Keratinocyte (primary cell): ENCODE data around the gene RPL31. TPM values are rescaled to one million over a fixed set of nuclear protein-coding genes. Genes with fewer than 3 reads are reported as not detected.

Source experiments
- DNase-seq: peaks from one replicate; pipeline ENCODE4 v3.0.0-alpha.2; 2011; ENCODE audit warnings: low read depth, missing footprints, low spot score
- FAIRE-seq: peaks from 2 replicates; lab custom pipeline; 2011; peaks lifted over from hg19 to GRCh38; lab: Jason Lieb, UNC
- H2AFZ ChIP-seq: 2 replicates; pipeline ENCODE4 v1.6.0; 2012; ENCODE audit warnings: low read length, control low read depth, inconsistent platforms; ENCODE audit not compliant: control insufficient read depth
- H3K27ac ChIP-seq: 2 replicates; pipeline ENCODE4 v1.5.1; 2011; ENCODE audit warnings: low read length; ENCODE audit not compliant: control insufficient read depth, insufficient read depth
- H3K27me3 ChIP-seq: 3 replicates; pipeline ENCODE4 v1.6.0; 2011; ENCODE audit warnings: low read length; ENCODE audit not compliant: control insufficient read depth, insufficient read depth; ENCODE audit errors: extremely low read depth
- H3K36me3 ChIP-seq, 2 experiments: 2 replicates in 1 of 2; 3 replicates in 1 of 2; pipeline ENCODE4 v1.5.1; 2011; ENCODE audit warnings: low read length in 2 of 2, mild to moderate bottlenecking in 1 of 2; ENCODE audit not compliant: control insufficient read depth in 2 of 2, insufficient read depth in 2 of 2; ENCODE audit errors: extremely low read depth in 1 of 2
- H3K4me1 ChIP-seq: 3 replicates; pipeline ENCODE4 v1.5.1; 2011; ENCODE audit warnings: low read length; ENCODE audit not compliant: control insufficient read depth, insufficient read depth; ENCODE audit errors: extremely low read depth
- H3K4me2 ChIP-seq: 3 replicates; pipeline ENCODE4 v1.6.0; 2011; ENCODE audit warnings: low read depth, low read length; ENCODE audit not compliant: control insufficient read depth, insufficient read depth; ENCODE audit errors: extremely low read depth
- H3K4me3 ChIP-seq, 3 experiments: fragments of 200-600 bp in 1 of 3; sonication (generic) in 1 of 3; 2 replicates in 2 of 3; 3 replicates in 1 of 3; pipeline ENCODE4 v1.5.1; 2011 to 2016; ENCODE audit warnings: low read length in 3 of 3, mild to moderate bottlenecking in 3 of 3, control low read depth in 2 of 3, inconsistent platforms in 1 of 3, low read depth in 1 of 3, mixed read lengths in 1 of 3, mixed run types in 1 of 3, moderate library complexity in 1 of 3; ENCODE audit not compliant: control insufficient read depth in 2 of 3, insufficient read depth in 2 of 3; ENCODE audit errors: extremely low read depth in 1 of 3
- H3K79me2 ChIP-seq: 2 replicates; pipeline ENCODE4 v1.6.0; 2012; ENCODE audit warnings: low read length; ENCODE audit not compliant: control insufficient read depth, insufficient read depth
- H3K9ac ChIP-seq: 3 replicates; pipeline ENCODE4 v1.6.0; 2011; ENCODE audit warnings: low read length; ENCODE audit not compliant: control insufficient read depth, insufficient read depth; ENCODE audit errors: extremely low read depth
- H3K9me1 ChIP-seq: 3 replicates; pipeline ENCODE4 v1.6.0; 2011; ENCODE audit warnings: low read length; ENCODE audit not compliant: control insufficient read depth, insufficient read depth; ENCODE audit errors: extremely low read depth
- H3K9me3 ChIP-seq: 2 replicates; pipeline ENCODE4 v1.5.1; 2012; ENCODE audit warnings: low read depth, low read length; ENCODE audit not compliant: control insufficient read depth
- H4K20me1 ChIP-seq: 3 replicates; pipeline ENCODE4 v1.6.0; 2011; ENCODE audit warnings: low read length; ENCODE audit not compliant: control insufficient read depth, insufficient read depth; ENCODE audit errors: extremely low read depth
- EZH2 ChIP-seq: IDR thresholded peaks from one replicate; pipeline ENCODE4 v1.6.1; 2012; ENCODE audit warnings: inconsistent platforms, mild to moderate bottlenecking, low read length, moderate library complexity
- dilution Hi-C: fragments of 300-500 bp; cut with MboI; formaldehyde crosslinking; loops from one replicate; pipeline ENCODE4 v1.7.0; 2020; ENCODE audit warnings: low sequenced_read_pairs; ENCODE audit not compliant: extremely low pct_ligation_motif_present
- polyA plus RNA-seq, 5 experiments: library from polyadenylated mRNA; depleted of rRNA in 3 of 5; stranded (reverse) in 3 of 5; stranded (forward) in 1 of 5; unstranded in 1 of 5; fragments of >200 nt; gene quantifications; 1 replicate in 1 of 5; 2 replicates in 3 of 5; 3 replicates in 1 of 5; pipeline versions ENCODE4 v1.2.1 to v1.2.3, GENCODE V29; 2011 to 2012; ENCODE audit warnings: missing spikeins in 2 of 5, low read depth in 1 of 5, low replicate concordance in 1 of 5
- TF ChIP-seq, protein P1 (sequence below), 3 experiments: IDR thresholded peaks in 1 of 3; conservative IDR thresholded peaks in 1 of 3; optimal IDR thresholded peaks in 1 of 3; 2 replicates in 2 of 3; 3 replicates in 1 of 3; pipeline versions ENCODE3 to v1.5.1; 2011; ENCODE audit warnings: low read length in 3 of 3, mild to moderate bottlenecking in 3 of 3, moderate library complexity in 2 of 3, control low read depth in 1 of 3, inconsistent platforms in 1 of 3; ENCODE audit not compliant: insufficient read depth in 2 of 3; ENCODE audit errors: extremely low read depth in 1 of 3

RPL31 gene
- polyA plus RNA-seq, 1 donor (not counting 4 experiments of a cell fraction or from before 2014, with no cell fraction given), result 2,795 TPM

DNA sequence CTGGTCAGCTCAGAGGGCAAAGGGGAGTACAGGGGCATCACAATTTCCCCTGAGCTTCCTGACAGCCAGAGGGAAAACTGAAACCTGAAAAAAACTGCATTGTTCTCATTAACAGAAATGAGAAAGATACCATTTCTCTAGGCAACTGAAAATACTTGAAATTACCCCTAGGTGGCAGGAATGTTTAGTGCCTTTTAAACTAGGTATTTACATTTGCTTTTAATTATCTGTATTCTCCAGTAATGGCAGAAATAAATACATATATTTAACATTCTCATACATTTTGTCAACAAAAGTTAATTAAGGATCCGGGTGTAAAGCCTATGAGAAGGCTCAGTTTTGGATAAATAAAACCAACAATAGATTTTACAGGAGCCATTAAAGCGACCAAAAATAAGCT is 34.5 kb downstream of the RPL31 start:
- DNase-seq (no peak), FAIRE-seq (no peak)
- H3K4me1 ChIP-seq, result no peaks in the 10 kb centered on the region
- no peaks in the 10 kb centered on the region for H4K20me1 ChIP-seq
- no peak for TF ChIP-seq EZH2
- TF ChIP-seq, protein P1, sequence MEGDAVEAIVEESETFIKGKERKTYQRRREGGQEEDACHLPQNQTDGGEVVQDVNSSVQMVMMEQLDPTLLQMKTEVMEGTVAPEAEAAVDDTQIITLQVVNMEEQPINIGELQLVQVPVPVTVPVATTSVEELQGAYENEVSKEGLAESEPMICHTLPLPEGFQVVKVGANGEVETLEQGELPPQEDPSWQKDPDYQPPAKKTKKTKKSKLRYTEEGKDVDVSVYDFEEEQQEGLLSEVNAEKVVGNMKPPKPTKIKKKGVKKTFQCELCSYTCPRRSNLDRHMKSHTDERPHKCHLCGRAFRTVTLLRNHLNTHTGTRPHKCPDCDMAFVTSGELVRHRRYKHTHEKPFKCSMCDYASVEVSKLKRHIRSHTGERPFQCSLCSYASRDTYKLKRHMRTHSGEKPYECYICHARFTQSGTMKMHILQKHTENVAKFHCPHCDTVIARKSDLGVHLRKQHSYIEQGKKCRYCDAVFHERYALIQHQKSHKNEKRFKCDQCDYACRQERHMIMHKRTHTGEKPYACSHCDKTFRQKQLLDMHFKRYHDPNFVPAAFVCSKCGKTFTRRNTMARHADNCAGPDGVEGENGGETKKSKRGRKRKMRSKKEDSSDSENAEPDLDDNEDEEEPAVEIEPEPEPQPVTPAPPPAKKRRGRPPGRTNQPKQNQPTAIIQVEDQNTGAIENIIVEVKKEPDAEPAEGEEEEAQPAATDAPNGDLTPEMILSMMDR (optimal IDR thresholded peaks at IDR 0.05 in 1 of 3, IDR thresholded peaks at IDR 0.05 in 1 of 3, conservative IDR thresholded peaks at IDR 0.05 in 1 of 3; ENCODE audit: extremely low read depth in 1 of 3, insufficient read depth in 2 of 3, low read length in 3 of 3), result peak in 2 of 3 experiments; percentile 28 to 60
- dilution Hi-C loops, result loop anchor here (25.0 kb wide), 1 partner anchor 176 kb away; no protein-coding TSS in a partner anchor
- no peak overlapping the region for H3K4me3 ChIP-seq
- H3K27ac ChIP-seq, result no peak overlapping the region
- H3K79me2 ChIP-seq, result no peaks in the 10 kb centered on the region
- no peak overlapping the region for H3K4me2 ChIP-seq
- no peak overlapping the region for H2AFZ ChIP-seq
- H3K36me3 ChIP-seq, result peaks cover 27% of the 10 kb centered on the region in 2 experiments
- no peak overlapping the region for H3K9ac ChIP-seq
- no peaks in the 10 kb centered on the region for H3K9me3 ChIP-seq
- H3K27me3 ChIP-seq, result no peaks in the 10 kb centered on the region
- H3K9me1 ChIP-seq, result no peaks in the 10 kb centered on the region

DNA sequence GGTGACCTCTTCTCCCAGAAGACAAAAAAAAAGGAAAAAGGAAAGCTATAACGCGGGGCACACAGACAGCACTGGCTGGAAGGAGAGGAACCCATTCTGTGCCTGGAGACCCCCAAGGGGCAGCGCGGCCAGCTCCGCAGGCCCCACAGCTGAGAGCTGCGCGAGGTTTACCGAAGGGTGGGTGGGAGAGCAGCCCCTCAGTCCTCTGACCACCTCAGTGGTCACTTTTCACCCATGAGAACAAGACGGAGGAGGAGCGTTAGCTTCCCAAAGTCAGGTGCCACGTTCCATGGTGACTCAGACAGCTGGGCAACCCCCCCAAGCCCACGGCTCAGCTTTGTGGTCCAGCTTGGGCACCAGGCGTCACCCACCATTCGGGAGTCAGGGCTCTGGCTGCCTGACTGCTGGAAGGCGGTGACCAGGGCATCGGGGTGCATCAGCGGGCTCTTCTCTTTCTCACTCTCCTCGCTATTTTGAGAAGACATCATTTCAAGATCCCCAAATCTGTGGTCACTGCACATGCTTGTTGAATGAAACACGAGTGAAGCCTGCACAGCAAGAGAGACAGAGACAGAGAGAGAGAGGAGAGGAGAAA is 35.2 kb downstream of the RPL31 start:
- dilution Hi-C loops, result loop anchor here (25.0 kb wide), 1 partner anchor 175 kb away; no protein-coding TSS in a partner anchor
- Histone ChIP-seq H3K27me3 (no peaks in the 10 kb centered on the region), H3K9me1 (no peaks in the 10 kb centered on the region), H3K36me3 (peaks cover 25 to 27% of the 10 kb centered on the region in 2 experiments), H3K79me2 (no peaks in the 10 kb centered on the region), H2AFZ (no peak overlapping the region), H3K4me3 (no peak overlapping the region), H3K27ac (no peak overlapping the region), H3K9me3 (no peaks in the 10 kb centered on the region), H3K4me2 (no peak overlapping the region), H4K20me1 (no peaks in the 10 kb centered on the region), H3K4me1 (no peaks in the 10 kb centered on the region), H3K9ac (no peak overlapping the region)
- no peak for DNase-seq
- no peak for FAIRE-seq
- no peak for TF ChIP-seq EZH2
- TF ChIP-seq, protein P1 (optimal IDR thresholded peaks at IDR 0.05 in 1 of 3, IDR thresholded peaks at IDR 0.05 in 1 of 3, conservative IDR thresholded peaks at IDR 0.05 in 1 of 3; ENCODE audit: extremely low read depth in 1 of 3, insufficient read depth in 2 of 3, low read length in 3 of 3), result no peak
